WERI-Rb-1 (cell line): ENCODE results near the gene MCHR1.
"Not testable (repeated sequence)": the region's sequence is repeated elsewhere in the genome, so short reads cannot be mapped to it uniquely, and the experiment has no call there.

Source experiments
- DNase-seq: peaks from one replicate; pipeline ENCODE4 v3.0.0-alpha.2; 2020
- H3K27ac ChIP-seq: fragments of 250-450 bp; sonication (Bioruptor Pico); 2 replicates; pipeline ENCODE4 v1.5.1; 2020; ENCODE audit warnings: mild to moderate bottlenecking, moderate library complexity
- H3K27me3 ChIP-seq: fragments of 250-450 bp; sonication (Bioruptor Pico); 2 replicates; pipeline ENCODE4 v1.5.1; 2021; ENCODE audit warnings: mild to moderate bottlenecking, low read depth, moderate library complexity; ENCODE audit not compliant: insufficient read depth, severe bottlenecking
- H3K36me3 ChIP-seq: fragments of 250-450 bp; sonication (Bioruptor Pico); 2 replicates; pipeline ENCODE4 v1.5.1; 2020; ENCODE audit warnings: mild to moderate bottlenecking, moderate library complexity
- H3K4me3 ChIP-seq: 2 replicates; pipeline ENCODE4 v1.5.1; 2011; ENCODE audit warnings: low read depth, mild to moderate bottlenecking, control low read depth, low read length
- H3K9me3 ChIP-seq: fragments of 250-450 bp; sonication (Bioruptor Pico); 2 replicates; pipeline ENCODE4 v1.5.1; 2021; ENCODE audit warnings: mild to moderate bottlenecking, moderate library complexity; ENCODE audit not compliant: severe bottlenecking
- TF ChIP-seq, protein P1 (sequence below): IDR thresholded peaks from 2 replicates; pipeline ENCODE4 v1.5.1; 2011; ENCODE audit warnings: low read depth, mild to moderate bottlenecking, control low read depth, inconsistent platforms, low read length

MCHR1 gene

DNA sequence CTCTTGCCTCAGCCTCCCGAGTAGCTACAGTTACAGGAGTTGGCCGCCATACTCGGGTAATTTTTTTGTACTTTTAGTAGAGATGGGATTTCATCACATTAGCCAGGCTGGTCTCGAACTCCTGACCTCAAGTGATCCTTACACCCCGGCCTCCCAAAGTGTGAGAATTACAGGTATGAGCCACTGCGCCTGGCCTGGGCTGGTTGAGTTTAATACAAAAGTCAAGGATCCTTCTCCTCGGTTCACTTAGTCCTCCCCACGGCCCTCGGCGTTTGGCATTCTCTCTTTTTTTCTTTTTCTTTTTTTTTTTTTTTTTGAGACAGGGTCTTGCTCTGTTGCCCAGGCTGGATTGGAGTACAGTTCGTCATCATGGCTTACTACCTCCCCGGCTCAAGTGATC lies 33.0 kb downstream of the MCHR1 start:
- Histone ChIP-seq H3K36me3 (no peaks in the 10 kb centered on the region), H3K27ac (no peak overlapping the region), H3K9me3 (no peaks in the 10 kb centered on the region), H3K4me3 (no peak overlapping the region), H3K27me3 (no peaks in the 10 kb centered on the region)
- TF ChIP-seq, protein P1, sequence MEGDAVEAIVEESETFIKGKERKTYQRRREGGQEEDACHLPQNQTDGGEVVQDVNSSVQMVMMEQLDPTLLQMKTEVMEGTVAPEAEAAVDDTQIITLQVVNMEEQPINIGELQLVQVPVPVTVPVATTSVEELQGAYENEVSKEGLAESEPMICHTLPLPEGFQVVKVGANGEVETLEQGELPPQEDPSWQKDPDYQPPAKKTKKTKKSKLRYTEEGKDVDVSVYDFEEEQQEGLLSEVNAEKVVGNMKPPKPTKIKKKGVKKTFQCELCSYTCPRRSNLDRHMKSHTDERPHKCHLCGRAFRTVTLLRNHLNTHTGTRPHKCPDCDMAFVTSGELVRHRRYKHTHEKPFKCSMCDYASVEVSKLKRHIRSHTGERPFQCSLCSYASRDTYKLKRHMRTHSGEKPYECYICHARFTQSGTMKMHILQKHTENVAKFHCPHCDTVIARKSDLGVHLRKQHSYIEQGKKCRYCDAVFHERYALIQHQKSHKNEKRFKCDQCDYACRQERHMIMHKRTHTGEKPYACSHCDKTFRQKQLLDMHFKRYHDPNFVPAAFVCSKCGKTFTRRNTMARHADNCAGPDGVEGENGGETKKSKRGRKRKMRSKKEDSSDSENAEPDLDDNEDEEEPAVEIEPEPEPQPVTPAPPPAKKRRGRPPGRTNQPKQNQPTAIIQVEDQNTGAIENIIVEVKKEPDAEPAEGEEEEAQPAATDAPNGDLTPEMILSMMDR, result no peak
- DNase-seq, result no peak

GRCh38 chr22:40714499-40715337 lies 35.4 kb downstream of the MCHR1 start:
- no peaks in the 10 kb centered on the region for H3K27me3 ChIP-seq
- TF ChIP-seq, protein P1, result no peak
- H3K27ac ChIP-seq, result peak overlapping the region; percentile 67
- peak; percentile 47 for DNase-seq
- H3K4me3 ChIP-seq, result peak overlapping the region; percentile 30
- no peaks in the 10 kb centered on the region for H3K36me3 ChIP-seq
- no peaks in the 10 kb centered on the region for H3K9me3 ChIP-seq

GRCh38 chr22:40716116-40716515 lies 36.8 kb downstream of the MCHR1 start:
- no peak overlapping the region for H3K27ac ChIP-seq

DNA sequence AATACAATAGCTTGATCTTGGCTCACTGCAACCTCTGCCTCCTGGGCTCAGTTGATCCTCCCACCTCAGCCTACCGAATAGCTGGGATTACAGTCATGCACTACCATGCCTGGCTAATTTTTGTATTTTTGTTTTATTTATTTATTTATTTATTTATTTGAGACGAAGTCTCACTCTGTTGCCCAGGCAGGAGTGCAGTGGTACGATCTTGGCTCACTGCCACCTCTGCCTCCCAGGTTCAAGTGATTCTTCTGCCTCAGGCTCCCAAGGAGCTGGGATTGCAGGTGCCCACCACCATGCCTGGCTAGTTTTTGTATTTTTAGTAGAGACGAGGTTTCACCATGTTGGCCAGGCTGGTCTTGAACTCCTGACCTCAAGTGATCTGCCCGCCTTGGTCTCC lies 38.4 kb downstream of the MCHR1 start:
- not testable (repeated sequence) for H3K27me3 ChIP-seq, H3K9me3 ChIP-seq, H3K36me3 ChIP-seq, H3K27ac ChIP-seq, DNase-seq, H3K4me3 ChIP-seq

More at GRCh38 chr22:40716116-40716515, 36.8 kb downstream of the MCHR1 start:
- no peaks in the 10 kb centered on the region for H3K36me3 ChIP-seq
- H3K27me3 ChIP-seq, result no peaks in the 10 kb centered on the region
- DNase-seq, result no peak
- no peaks in the 10 kb centered on the region for H3K9me3 ChIP-seq
- TF ChIP-seq, protein P1, result no peak
- no peak overlapping the region for H3K4me3 ChIP-seq

- H3K36me3 ChIP-seq, result no peaks in the 10 kb centered on the region
- no peak overlapping the region for H3K4me3 ChIP-seq
- H3K27ac ChIP-seq, result no peak overlapping the region
- H3K27me3 ChIP-seq, result no peaks in the 10 kb centered on the region
- TF ChIP-seq, protein P1, result no peak
- no peak for DNase-seq
- H3K9me3 ChIP-seq, result no peaks in the 10 kb centered on the region
Measured at GRCh38 chr22:40718250-40719204, 39.2 kb downstream of the MCHR1 start.

DNA sequence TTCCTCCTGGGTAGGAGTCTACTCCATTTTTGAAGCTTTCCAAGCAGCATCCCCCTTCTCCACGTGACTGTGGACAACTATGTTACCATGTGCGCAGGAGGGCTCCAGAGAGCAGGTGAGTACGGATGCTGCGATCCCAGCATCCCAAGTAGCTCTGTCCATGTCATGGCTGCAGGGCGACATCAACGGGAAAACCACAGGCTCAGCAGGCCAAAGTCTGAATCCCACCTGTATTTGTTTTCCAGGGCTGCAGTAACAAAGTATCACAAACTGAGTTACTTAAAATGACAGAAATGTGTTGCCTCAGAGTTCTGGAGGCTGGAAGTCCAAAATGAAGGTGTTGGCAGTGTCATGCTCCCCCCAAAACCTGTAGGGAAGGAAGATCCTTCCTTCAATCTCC lies 40.3 kb downstream of the MCHR1 start:
- DNase-seq, result no peak
- TF ChIP-seq, protein P1, result no peak
- Histone ChIP-seq H3K9me3 (no peaks in the 10 kb centered on the region), H3K27me3 (no peaks in the 10 kb centered on the region), H3K4me3 (no peak overlapping the region), H3K36me3 (no peaks in the 10 kb centered on the region), H3K27ac (0 out of 2 replicates have a peak overlapping the region, but pooled peaks have one; percentile 10)

- H3K27me3 ChIP-seq, H3K36me3 ChIP-seq, H3K9me3 ChIP-seq, DNase-seq, H3K4me3 ChIP-seq: not testable (repeated sequence)
- H3K27ac ChIP-seq, result peak overlapping the region; percentile 10; the same call in 1 of the 2 replicates
Measured at GRCh38 chr22:40720156-40720537, 40.9 kb downstream of the MCHR1 start.
